D721Med (cell line): ENCODE data around the gene SMARCAL1.

Experiments used
- DNase-seq: peaks from one replicate; pipeline ENCODE4 v3.0.0; 2011; ENCODE audit warnings: low spot score; ENCODE audit not compliant: insufficient read length
- FAIRE-seq: peaks from 2 replicates; lab custom pipeline; 2011; peaks lifted over from hg19 to GRCh38; lab: Jason Lieb, UNC
- TF ChIP-seq, protein P1 (sequence below): IDR thresholded peaks from 2 replicates; pipeline ENCODE4 v1.5.1; 2012; ENCODE audit warnings: mild to moderate bottlenecking, control low read depth; ENCODE audit not compliant: insufficient read depth; ENCODE audit errors: missing control alignments

SMARCAL1 gene

DNA sequence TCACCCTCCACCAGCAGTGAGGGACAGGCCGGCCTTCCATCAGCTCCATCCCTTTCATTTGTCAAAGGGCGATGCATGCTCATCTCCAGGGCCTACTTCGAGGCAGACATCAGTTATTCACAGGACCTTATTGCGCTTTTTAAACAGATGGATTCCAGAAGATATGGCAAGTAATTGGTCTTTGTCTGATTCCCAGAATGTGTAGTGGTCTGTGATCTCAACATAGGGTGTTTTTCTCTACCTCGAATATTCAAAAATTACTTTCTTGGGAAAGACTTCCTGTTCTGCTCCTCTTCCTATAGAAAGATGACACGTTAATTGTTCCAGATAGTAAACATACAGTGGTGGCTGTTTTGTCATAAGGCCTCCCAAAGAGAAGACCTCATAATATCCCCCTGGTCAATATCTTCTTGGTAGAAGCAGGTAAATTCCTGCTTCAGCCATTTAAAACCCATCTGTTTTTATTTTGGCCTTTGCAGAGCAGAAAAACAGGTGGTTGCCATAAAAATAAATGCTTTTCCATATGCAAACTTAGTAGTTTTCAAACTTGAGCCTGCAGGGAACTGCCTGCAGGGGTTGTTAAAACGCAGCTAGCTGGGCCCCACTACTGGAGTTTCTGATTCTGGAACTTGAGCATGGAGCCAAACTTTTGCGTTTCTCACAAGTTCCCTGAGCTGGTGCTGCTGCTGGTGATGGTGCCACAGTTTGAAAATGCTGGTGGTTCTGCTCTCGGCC lies 8.2 kb downstream of the SMARCAL1 start:
- DNase-seq (no peak), FAIRE-seq (no peak)
- TF ChIP-seq, protein P1, sequence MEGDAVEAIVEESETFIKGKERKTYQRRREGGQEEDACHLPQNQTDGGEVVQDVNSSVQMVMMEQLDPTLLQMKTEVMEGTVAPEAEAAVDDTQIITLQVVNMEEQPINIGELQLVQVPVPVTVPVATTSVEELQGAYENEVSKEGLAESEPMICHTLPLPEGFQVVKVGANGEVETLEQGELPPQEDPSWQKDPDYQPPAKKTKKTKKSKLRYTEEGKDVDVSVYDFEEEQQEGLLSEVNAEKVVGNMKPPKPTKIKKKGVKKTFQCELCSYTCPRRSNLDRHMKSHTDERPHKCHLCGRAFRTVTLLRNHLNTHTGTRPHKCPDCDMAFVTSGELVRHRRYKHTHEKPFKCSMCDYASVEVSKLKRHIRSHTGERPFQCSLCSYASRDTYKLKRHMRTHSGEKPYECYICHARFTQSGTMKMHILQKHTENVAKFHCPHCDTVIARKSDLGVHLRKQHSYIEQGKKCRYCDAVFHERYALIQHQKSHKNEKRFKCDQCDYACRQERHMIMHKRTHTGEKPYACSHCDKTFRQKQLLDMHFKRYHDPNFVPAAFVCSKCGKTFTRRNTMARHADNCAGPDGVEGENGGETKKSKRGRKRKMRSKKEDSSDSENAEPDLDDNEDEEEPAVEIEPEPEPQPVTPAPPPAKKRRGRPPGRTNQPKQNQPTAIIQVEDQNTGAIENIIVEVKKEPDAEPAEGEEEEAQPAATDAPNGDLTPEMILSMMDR, result no peak

GRCh38 chr2:216423071-216423470 lies 10.8 kb downstream of the SMARCAL1 start:
- FAIRE-seq (no peak), DNase-seq (no peak)
- TF ChIP-seq, protein P1, result no peak

DNA sequence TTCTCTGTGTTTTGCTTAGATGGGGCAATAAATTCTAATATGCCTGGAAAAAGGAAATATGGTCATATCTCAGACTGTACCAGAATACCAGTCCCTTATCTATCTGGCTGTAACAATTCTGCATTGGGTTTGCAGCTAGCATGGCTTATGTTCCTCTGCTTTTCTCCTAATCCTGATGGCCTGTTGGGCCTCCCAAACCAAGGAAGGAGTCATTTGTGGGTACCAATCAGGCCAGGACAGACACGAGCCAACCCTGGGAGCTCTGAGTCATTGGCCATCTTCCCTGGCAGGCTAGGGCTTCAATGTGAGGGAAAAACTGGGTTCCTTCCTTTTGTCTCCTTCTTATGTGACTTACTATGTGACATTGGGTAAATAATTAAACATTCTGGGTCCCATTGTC lies 12.0 kb downstream of the SMARCAL1 start:
- no peak for FAIRE-seq
- TF ChIP-seq, protein P1, result no peak
- no peak for DNase-seq

GRCh38 chr2:216425008-216425787 lies 12.9 kb downstream of the SMARCAL1 start:
- no peak for DNase-seq
- no peak for FAIRE-seq
- TF ChIP-seq, protein P1, result no peak

DNA sequence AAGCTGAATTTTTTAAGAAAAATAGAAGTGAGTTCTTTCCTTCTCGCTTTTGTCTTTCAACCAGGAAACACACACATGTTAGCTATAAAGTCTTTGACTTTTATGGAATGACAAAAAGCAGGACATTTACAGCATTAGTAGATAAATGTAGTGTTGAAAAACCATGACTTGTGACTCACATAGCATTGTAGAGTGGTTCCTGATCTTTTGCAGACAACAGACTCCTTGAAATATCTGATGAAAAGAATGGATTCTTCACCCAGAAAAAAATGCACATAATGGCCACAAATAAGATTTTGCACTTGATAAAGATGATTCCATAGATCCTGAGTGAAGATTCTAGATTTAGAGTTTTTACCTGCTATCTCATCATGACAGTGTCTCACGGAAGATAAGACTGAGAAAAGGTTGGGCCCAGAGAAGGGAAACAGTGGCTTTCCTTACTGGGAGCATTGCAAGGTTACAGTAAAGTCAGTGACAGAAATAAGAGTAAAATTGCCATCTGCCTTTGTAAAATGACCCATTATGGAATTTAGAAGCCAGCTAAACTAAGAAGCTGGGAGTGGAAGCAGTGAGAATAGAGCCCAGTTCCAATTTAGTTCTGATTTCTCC lies 14.0 kb downstream of the SMARCAL1 start:
- DNase-seq (no peak), FAIRE-seq (no peak)
- TF ChIP-seq, protein P1, result no peak

DNA sequence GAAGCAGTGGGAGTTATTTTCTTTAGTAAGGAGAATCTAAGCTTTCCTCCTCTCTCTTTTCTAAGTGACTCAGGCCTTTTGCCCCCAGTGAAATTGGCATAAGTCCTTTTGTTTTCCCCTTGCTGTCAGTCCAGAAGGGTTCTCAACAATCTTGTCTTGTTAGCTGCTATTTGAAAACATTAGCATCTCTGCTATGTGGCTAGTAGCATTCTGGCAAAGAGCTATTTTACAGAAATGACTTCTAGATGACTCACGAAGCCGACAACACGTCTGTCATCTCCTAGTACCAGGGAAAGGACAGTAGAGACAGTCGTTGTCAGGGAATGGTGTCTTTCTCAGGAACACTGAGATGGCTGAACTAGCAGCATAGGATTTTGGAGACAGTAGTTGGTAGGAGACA lies 14.7 kb downstream of the SMARCAL1 start:
- TF ChIP-seq, protein P1, result no peak
- DNase-seq (no peak), FAIRE-seq (no peak)
